Measurements from ENCODE around the gene DCTD. TPM values are rescaled to one million over a fixed set of nuclear protein-coding genes. Genes with fewer than 3 reads are reported as not detected.

DCTD gene
- total and polyA plus RNA-seq, 10 of the 15 experiments (the other 5 are each of a cell fraction or from before 2014, with no cell fraction given), result 37.8 to 137 (median 92.1) TPM

- Histone ChIP-seq H3K9ac (ENCODE audit: control insufficient read depth, insufficient read depth, low read length) (no peak overlapping the region), H3K4me2 (ENCODE audit: control insufficient read depth, insufficient read depth) (no peak overlapping the region), H3K4me3 (no peak overlapping the region), H4K20me1 (ENCODE audit: control insufficient read depth, insufficient read depth) (no peaks in the 10 kb centered on the region), H3K36me3 (ENCODE audit: control insufficient read depth in 2 of 2, insufficient read depth in 2 of 2, low read length in 1 of 2) (no peaks in the 10 kb centered on the region), H3K27ac (ENCODE audit: control insufficient read depth, insufficient read depth) (no peak overlapping the region), H3K79me2 (ENCODE audit: control insufficient read depth, insufficient read depth, low read length) (no peaks in the 10 kb centered on the region), H2AFZ (ENCODE audit: control insufficient read depth, low read depth, low read length) (no peak overlapping the region), H3K9me3 (replicated peaks; ENCODE audit: control insufficient read depth, insufficient read depth, low read length) (no peaks in the 10 kb centered on the region), H3K4me1 (ENCODE audit: control insufficient read depth, insufficient read depth, low read length) (no peaks in the 10 kb centered on the region), H3K27me3 (replicated peaks in 1 of 2; ENCODE audit: control insufficient read depth in 2 of 2, insufficient read depth in 2 of 2, low read length in 1 of 2) (no peaks in the 10 kb centered on the region)
- RAD21 ChIA-PET (ENCODE audit: unreplicated experiment), result no interaction called here
- FAIRE-seq (no peak), ATAC-seq (no peak), DNase-seq (ENCODE audit: low read depth, low spot score) (no peak)
- in situ Hi-C loops (cut with MboI) (no loop called here), intact Hi-C loops (cut with micrococcal nuclease; ENCODE audit: unreplicated experiment) (no loop called here)
- WGBS (ENCODE audit: insufficient coverage, insufficient replicate concordance, low lambda C conversion rate, missing lambda C conversion rate), result 63% methylated on average over 5 of the region's 5 CpGs
- TF ChIP-seq SREBF1 (IDR thresholded peaks at IDR 0.05; ENCODE audit: low read length) (no peak), STAT1 (conservative IDR thresholded peaks at IDR 0.05) (no peak), RAD21 (IDR thresholded peaks at IDR 0.05; ENCODE audit: insufficient read depth, low read depth, low read length) (no peak), NFYA (IDR thresholded peaks at IDR 0.05; ENCODE audit: borderline replicate concordance, low read depth, low read length) (no peak), CBX3 (IDR thresholded peaks at IDR 0.05; ENCODE audit: borderline replicate concordance, low read depth) (no peak), TARDBP (IDR thresholded peaks at IDR 0.05; ENCODE audit: borderline replicate concordance) (no peak), GATAD2B (conservative IDR thresholded peaks at IDR 0.05; ENCODE audit: low read depth) (no peak), POLR2AphosphoS2 (IDR thresholded peaks at IDR 0.05; ENCODE audit: low read depth, low read length) (no peak), ETV6 (conservative IDR thresholded peaks at IDR 0.05 in 1 of 2, IDR thresholded peaks at IDR 0.05 in 1 of 2; ENCODE audit: borderline replicate concordance in 1 of 2, low read depth in 1 of 2) (no peak)
- no TSS peak for BruUV-seq (replicated peaks)
- SMC1A ChIA-PET (ENCODE audit: uncharacterized antibody, unreplicated experiment), result interaction anchor here (1.1 kb wide), 1 partner anchor 21 kb away, joined by 3 read pairs; no protein-coding TSS in a partner anchor
- CTCF ChIA-PET, result no interaction called here
- POLR2A ChIA-PET, result no interaction called here
Observed at GRCh38 chr4:182866746-182867145, 50.4 kb downstream of the DCTD start.

- Histone ChIP-seq H2AFZ (ENCODE audit: control insufficient read depth, low read depth, low read length) (no peak overlapping the region), H3K4me1 (ENCODE audit: control insufficient read depth, insufficient read depth, low read length) (no peaks in the 10 kb centered on the region), H4K20me1 (ENCODE audit: control insufficient read depth, insufficient read depth) (no peaks in the 10 kb centered on the region), H3K9me3 (replicated peaks; ENCODE audit: control insufficient read depth, insufficient read depth, low read length) (no peaks in the 10 kb centered on the region), H3K9ac (ENCODE audit: control insufficient read depth, insufficient read depth, low read length) (no peak overlapping the region), H3K4me3 (no peak overlapping the region), H3K4me2 (ENCODE audit: control insufficient read depth, insufficient read depth) (no peak overlapping the region), H3K27me3 (replicated peaks in 1 of 2; ENCODE audit: control insufficient read depth in 2 of 2, insufficient read depth in 2 of 2, low read length in 1 of 2) (no peaks in the 10 kb centered on the region), H3K27ac (ENCODE audit: control insufficient read depth, insufficient read depth) (no peak overlapping the region), H3K36me3 (ENCODE audit: control insufficient read depth in 2 of 2, insufficient read depth in 2 of 2, low read length in 1 of 2) (no peaks in the 10 kb centered on the region), H3K79me2 (ENCODE audit: control insufficient read depth, insufficient read depth, low read length) (no peaks in the 10 kb centered on the region)
- in situ Hi-C loops (cut with MboI) (no loop called here), intact Hi-C loops (cut with micrococcal nuclease; ENCODE audit: unreplicated experiment) (no loop called here)
- no TSS peak for BruUV-seq (replicated peaks)
- POLR2A ChIA-PET, result no interaction called here
- CTCF ChIA-PET, result no interaction called here
- SMC1A ChIA-PET (ENCODE audit: uncharacterized antibody, unreplicated experiment), result no interaction called here
- RAD21 ChIA-PET (ENCODE audit: unreplicated experiment), result no interaction called here
- DNase-seq (ENCODE audit: low read depth, low spot score) (no peak), ATAC-seq (no peak), FAIRE-seq (no peak)
- WGBS (ENCODE audit: insufficient coverage, insufficient replicate concordance, low lambda C conversion rate, missing lambda C conversion rate), result 35% methylated on average over 6 of the region's 6 CpGs
- TF ChIP-seq REST (IDR thresholded peaks at IDR 0.05; ENCODE audit: low read depth, low read length), result no peak
- no peak for TF ChIP-seq MLLT1 (IDR thresholded peaks at IDR 0.05)
- TF ChIP-seq JUND (IDR thresholded peaks at IDR 0.05; ENCODE audit: low read depth, low read length), result no peak
Observed at GRCh38 chr4:182863501-182863900, 53.7 kb downstream of the DCTD start.
